ENCODE measurements around the gene PCK1. TPM values are rescaled to one million over a fixed set of nuclear protein-coding genes. Genes with fewer than 3 reads are reported as not detected.

Gene PCK1
- total and polyA plus RNA-seq, 2 donors (not counting 1 experiment from before 2014, with no cell fraction given) = under 0.01 TPM; not detected in 1

DNA sequence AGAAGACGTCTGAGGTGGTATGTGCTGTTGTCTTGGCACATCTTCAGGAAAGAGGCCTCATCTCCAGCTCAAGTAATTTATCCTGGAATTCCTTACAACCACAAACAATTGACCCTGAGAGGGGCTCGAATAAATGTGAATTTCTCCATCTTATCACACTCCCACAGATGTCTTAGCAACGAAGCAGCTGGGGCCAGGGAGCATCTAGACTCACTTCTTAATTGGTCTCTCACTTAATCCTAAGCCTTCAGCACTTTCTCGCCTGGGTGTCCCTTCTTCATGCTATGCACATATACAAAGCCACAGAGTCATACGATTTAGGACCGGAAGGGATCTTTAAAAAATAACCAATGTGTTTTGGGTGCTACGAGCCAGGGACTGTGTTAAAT, 27.1 kb downstream of the PCK1 start:
- Histone ChIP-seq H3K36me3 (ENCODE audit: control insufficient read depth, insufficient read depth, low read length) (no peaks in the 10 kb centered on the region), H3K27me3 (ENCODE audit: control insufficient read depth, insufficient read depth, low read length) (no peaks in the 10 kb centered on the region), H4K20me1 (ENCODE audit: control insufficient read depth, extremely low read depth, insufficient read depth, low read length) (no peaks in the 10 kb centered on the region), H3K9ac (ENCODE audit: insufficient read depth, low read length) (no peak overlapping the region), H3K4me1 (ENCODE audit: control insufficient read depth, extremely low read depth, insufficient read depth, low read length) (no peaks in the 10 kb centered on the region), H3K27ac (ENCODE audit: insufficient read depth, low read length) (no peak overlapping the region), H3K79me2 (ENCODE audit: control insufficient read depth, insufficient read depth, low read length) (no peaks in the 10 kb centered on the region), H3K4me3 (replicated peaks in 1 of 4; ENCODE audit: control extremely low read depth in 1 of 4, insufficient read depth in 1 of 4, low read depth in 3 of 4, low read length in 4 of 4) (no peak overlapping the region), H3K9me3 (ENCODE audit: control insufficient read depth, insufficient read depth, low read depth, low read length) (no peaks in the 10 kb centered on the region), H3K4me2 (ENCODE audit: extremely low read depth, insufficient read depth, low read length) (no peak overlapping the region), H2AFZ (ENCODE audit: low read length) (no peak overlapping the region)
- DNase-seq (ENCODE audit: low read depth in 2 of 2) = no peak
- TF ChIP-seq, protein P1, sequence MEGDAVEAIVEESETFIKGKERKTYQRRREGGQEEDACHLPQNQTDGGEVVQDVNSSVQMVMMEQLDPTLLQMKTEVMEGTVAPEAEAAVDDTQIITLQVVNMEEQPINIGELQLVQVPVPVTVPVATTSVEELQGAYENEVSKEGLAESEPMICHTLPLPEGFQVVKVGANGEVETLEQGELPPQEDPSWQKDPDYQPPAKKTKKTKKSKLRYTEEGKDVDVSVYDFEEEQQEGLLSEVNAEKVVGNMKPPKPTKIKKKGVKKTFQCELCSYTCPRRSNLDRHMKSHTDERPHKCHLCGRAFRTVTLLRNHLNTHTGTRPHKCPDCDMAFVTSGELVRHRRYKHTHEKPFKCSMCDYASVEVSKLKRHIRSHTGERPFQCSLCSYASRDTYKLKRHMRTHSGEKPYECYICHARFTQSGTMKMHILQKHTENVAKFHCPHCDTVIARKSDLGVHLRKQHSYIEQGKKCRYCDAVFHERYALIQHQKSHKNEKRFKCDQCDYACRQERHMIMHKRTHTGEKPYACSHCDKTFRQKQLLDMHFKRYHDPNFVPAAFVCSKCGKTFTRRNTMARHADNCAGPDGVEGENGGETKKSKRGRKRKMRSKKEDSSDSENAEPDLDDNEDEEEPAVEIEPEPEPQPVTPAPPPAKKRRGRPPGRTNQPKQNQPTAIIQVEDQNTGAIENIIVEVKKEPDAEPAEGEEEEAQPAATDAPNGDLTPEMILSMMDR (conservative IDR thresholded peaks at IDR 0.05 in 1 of 2, IDR thresholded peaks at IDR 0.05 in 1 of 2; ENCODE audit: low read depth in 1 of 2, low read length in 2 of 2) = no peak
- TF ChIP-seq EZH2 (IDR thresholded peaks at IDR 0.05; ENCODE audit: low read length, missing control alignments) = no peak

DNA sequence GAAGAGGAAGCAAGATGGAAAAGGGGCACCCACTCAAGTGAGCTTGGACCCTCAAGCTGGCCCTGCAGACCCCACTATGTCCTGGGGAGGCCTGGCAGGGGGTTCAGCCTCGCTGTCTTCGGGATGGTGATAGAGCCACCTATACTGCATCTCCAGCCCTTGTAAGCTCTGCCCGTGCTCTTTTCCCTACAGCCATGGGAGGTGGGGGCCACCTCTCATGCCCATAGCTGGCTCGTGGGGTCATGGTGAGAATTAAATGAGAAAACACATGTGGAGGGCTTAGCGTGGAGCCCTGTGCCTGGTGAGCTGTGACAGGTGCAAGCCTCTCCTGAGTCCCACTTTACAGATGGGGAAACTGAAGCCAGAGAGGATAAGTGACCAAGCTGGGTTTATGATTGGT, 27.7 kb downstream of the PCK1 start:
- Histone ChIP-seq H4K20me1 (ENCODE audit: control insufficient read depth, extremely low read depth, insufficient read depth, low read length) (no peaks in the 10 kb centered on the region), H2AFZ (ENCODE audit: low read length) (no peak overlapping the region), H3K79me2 (ENCODE audit: control insufficient read depth, insufficient read depth, low read length) (no peaks in the 10 kb centered on the region), H3K9ac (ENCODE audit: insufficient read depth, low read length) (no peak overlapping the region), H3K4me3 (replicated peaks in 1 of 4; ENCODE audit: control extremely low read depth in 1 of 4, insufficient read depth in 1 of 4, low read depth in 3 of 4, low read length in 4 of 4) (no peak overlapping the region), H3K4me2 (ENCODE audit: extremely low read depth, insufficient read depth, low read length) (no peak overlapping the region), H3K27me3 (ENCODE audit: control insufficient read depth, insufficient read depth, low read length) (no peaks in the 10 kb centered on the region), H3K27ac (ENCODE audit: insufficient read depth, low read length) (no peak overlapping the region), H3K9me3 (ENCODE audit: control insufficient read depth, insufficient read depth, low read depth, low read length) (no peaks in the 10 kb centered on the region), H3K36me3 (ENCODE audit: control insufficient read depth, insufficient read depth, low read length) (no peaks in the 10 kb centered on the region), H3K4me1 (ENCODE audit: control insufficient read depth, extremely low read depth, insufficient read depth, low read length) (no peaks in the 10 kb centered on the region)
- no peak for DNase-seq (ENCODE audit: low read depth in 2 of 2)
- TF ChIP-seq, protein P1 (conservative IDR thresholded peaks at IDR 0.05 in 1 of 2, IDR thresholded peaks at IDR 0.05 in 1 of 2; ENCODE audit: low read depth in 1 of 2, low read length in 2 of 2) = no peak
- TF ChIP-seq EZH2 (IDR thresholded peaks at IDR 0.05; ENCODE audit: low read length, missing control alignments) = no peak

DNA sequence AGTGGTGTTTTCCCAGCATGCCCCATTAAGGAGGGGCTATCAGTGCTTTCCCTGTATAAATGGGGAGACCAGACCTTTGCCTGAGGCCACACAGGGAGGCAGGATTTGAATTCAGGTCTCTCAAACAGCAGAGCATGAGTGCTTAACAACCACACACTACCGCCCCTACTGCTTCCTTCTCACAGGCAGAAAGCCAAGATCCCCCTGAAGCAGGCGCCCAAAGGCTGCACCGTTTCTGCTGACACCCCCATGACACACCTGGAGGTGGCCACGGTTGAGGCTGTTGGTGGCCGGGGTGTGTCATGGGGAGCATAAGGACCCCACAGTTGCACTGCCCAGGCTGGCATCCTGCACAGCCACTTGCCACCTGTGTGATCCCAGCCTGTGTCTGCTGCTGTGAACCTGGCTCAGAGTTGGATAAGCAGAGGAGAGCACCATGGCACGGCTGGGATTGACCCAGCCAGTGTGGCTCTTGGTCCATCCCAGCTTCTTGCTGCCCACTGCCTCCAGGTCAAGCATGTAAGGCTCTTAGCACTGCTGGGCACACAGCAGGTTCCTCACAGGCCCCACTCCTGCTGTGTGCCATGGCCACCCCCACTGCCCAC, 28.3 kb downstream of the PCK1 start:
- H3K4me1 ChIP-seq (ENCODE audit: control insufficient read depth, extremely low read depth, insufficient read depth, low read length) = no peaks in the 10 kb centered on the region
- H3K79me2 ChIP-seq (ENCODE audit: control insufficient read depth, insufficient read depth, low read length) = no peaks in the 10 kb centered on the region
- TF ChIP-seq, protein P1 (conservative IDR thresholded peaks at IDR 0.05 in 1 of 2, IDR thresholded peaks at IDR 0.05 in 1 of 2; ENCODE audit: low read depth in 1 of 2, low read length in 2 of 2) = no peak
- TF ChIP-seq EZH2 (IDR thresholded peaks at IDR 0.05; ENCODE audit: low read length, missing control alignments) = no peak
- DNase-seq (ENCODE audit: low read depth in 2 of 2) = no peak
- no peak overlapping the region for H3K9ac ChIP-seq (ENCODE audit: insufficient read depth, low read length)
- no peaks in the 10 kb centered on the region for H3K9me3 ChIP-seq (ENCODE audit: control insufficient read depth, insufficient read depth, low read depth, low read length)
- no peaks in the 10 kb centered on the region for H3K36me3 ChIP-seq (ENCODE audit: control insufficient read depth, insufficient read depth, low read length)
- no peaks in the 10 kb centered on the region for H4K20me1 ChIP-seq (ENCODE audit: control insufficient read depth, extremely low read depth, insufficient read depth, low read length)
- no peak overlapping the region for H3K4me3 ChIP-seq (replicated peaks in 1 of 4; ENCODE audit: control extremely low read depth in 1 of 4, insufficient read depth in 1 of 4, low read depth in 3 of 4, low read length in 4 of 4)
- H3K27ac ChIP-seq (ENCODE audit: insufficient read depth, low read length) = no peak overlapping the region
- no peak overlapping the region for H3K4me2 ChIP-seq (ENCODE audit: extremely low read depth, insufficient read depth, low read length)
- no peaks in the 10 kb centered on the region for H3K27me3 ChIP-seq (ENCODE audit: control insufficient read depth, insufficient read depth, low read length)
- no peak overlapping the region for H2AFZ ChIP-seq (ENCODE audit: low read length)

Measured in fibroblast of lung (primary cell).